ENCODE results near the gene ARRDC1. TPM values are rescaled to one million over a fixed set of nuclear protein-coding genes. Genes with fewer than 3 reads are reported as not detected.
"Not testable (repeated sequence)": the region's sequence is repeated elsewhere in the genome, so short reads cannot be mapped to it uniquely, and the experiment has no call there.

ARRDC1 gene, protein sequence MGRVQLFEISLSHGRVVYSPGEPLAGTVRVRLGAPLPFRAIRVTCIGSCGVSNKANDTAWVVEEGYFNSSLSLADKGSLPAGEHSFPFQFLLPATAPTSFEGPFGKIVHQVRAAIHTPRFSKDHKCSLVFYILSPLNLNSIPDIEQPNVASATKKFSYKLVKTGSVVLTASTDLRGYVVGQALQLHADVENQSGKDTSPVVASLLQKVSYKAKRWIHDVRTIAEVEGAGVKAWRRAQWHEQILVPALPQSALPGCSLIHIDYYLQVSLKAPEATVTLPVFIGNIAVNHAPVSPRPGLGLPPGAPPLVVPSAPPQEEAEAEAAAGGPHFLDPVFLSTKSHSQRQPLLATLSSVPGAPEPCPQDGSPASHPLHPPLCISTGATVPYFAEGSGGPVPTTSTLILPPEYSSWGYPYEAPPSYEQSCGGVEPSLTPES
- total RNA-seq: 15.7 TPM
- long read RNA-seq, transcript ARRDC1-201 (8 exons, 1,586 nt): major isoform, 32 of 83 reads
- long read RNA-seq, partial matches to known transcripts: 30 of 83 reads
- long read RNA-seq, other reads (novel, unspliced or antisense): 20 of 83 reads

DNA sequence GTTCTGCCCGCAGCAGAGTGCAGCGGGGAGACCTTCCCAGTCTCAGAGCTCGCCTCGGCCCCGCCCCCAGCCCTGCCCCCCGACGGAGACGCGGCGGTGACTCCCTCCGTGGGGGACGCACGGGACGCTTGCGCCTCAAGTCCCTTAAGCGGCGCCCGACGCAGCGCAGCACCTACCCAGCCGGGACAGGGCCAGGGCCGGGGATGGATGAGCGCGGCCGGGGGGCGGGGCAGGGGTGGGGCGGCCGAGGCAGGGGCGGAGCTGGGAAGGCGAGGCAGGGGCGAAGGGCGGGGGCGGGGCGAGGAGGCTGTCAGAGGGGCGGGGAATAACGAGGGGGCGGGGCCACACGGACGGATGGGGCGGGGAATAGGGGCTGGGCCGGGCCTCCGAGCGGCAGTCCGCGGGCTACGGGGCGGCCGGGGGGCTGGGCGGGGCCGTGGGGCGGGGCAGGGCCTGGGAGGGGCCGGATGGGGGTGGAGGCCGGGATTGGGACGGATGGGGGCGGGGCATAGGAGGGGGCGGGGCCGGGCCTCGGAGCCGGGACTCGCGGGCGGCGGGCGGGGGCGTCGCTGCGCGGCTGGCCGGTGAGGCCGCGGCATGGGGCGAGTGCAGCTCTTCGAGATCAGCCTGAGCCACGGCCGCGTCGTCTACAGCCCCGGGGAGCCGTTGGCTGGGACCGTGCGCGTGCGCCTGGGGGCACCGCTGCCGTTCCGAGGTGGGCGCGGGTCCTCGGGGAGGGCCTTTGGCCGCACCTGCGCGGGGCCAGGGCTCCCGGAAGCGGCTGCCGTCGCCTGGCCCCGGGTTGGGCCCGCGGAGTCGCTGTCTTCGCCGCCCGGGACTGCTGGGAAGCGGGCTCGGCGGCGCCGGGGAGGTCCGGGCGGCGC, at the start of gene ARRDC1:
Gene ARRDC1, plus strand, starts transcription at position 566 of the 884 bp plus-strand sequence. Its CDS starts 32 bp downstream, at position 598.
- intact Hi-C loops (cut with DNase I): no loop called here
- ATAC-seq (ENCODE audit: poor library complexity) (peak; percentile 85), DNase-seq (peak; percentile 95)

DNA sequence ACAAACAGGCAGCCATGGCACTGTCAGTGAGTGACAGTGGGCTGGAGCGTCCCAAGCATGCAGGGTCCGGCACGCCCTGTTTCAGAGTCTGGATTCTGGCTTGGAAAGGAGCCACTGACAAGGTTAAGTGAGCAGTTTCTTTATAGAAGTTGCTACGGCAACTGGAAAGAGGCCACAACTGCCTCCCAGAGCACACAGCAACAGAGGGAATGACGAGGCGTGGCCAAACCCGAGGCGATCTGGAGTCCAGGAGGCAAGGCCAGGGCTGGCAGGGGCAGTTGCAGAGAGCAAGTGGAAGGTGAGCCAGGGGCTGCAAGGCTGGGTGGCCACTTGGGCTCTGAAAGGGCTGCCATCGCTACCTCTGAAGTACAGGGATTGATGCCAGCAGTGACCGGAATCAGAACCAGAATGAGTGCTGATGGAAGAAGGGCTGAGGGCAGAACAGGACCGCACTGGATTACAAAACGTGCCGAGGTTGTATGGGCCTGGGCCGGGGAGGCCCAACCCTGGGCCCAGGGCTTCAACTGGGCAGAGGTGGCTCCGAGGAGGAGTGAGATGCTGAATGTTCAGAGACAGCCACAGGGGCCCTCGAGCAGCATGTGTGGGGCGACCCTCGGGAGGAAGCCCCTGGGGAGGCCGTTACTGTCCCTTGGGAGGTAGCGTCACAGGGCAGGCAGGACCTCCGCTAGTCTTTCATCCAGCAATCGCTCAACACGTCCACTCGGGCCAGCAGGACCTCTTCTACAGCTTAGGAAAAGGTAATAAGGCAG, 49.2 kb upstream of the ARRDC1 start:
- intact Hi-C loops (cut with DNase I): no loop called here
- no peak for DNase-seq
- peak; percentile 21 for ATAC-seq (ENCODE audit: poor library complexity)

DNA sequence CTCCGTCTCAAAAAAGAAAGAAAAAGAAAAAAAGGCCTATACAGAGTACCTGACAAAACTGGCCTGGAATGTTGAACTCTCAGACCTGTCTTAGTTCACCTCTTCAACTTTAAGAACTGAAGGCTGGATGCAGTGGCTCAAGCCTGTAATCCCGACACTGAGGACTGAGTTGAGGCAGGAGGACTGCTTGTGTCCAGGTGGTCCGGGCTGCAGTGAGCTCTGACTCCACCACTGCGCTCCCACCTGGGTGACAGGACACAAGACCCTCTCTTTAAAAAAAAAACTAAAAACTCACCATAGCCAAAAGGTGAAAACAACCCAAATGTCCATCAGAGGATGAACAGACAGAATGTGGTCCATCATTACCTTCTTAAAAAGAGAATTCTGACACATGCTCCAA, 47.4 kb upstream of the ARRDC1 start:
- intact Hi-C loops (cut with DNase I): no loop called here
- DNase-seq (no peak), ATAC-seq (ENCODE audit: poor library complexity) (no peak)

DNA sequence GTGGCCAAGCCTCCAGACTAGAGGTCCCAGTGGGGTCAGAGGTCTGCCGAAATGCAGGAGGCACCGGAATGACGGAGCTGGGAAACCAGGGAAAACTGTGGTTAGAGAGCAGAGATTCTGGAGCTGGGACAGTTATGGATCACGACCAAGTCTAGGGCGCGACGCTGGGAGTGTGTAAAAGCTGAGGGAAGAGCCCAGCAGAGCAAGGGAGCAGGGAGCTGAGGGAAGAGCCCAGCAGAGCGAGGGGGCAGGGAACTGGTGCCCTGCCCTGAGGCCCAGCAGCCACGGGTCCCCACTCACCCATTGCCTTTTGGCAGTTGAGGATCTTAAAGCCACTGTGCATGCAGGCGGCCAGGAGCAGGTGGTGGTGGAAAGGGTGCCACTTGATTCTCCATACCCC, 41.4 kb upstream of the ARRDC1 start:
- DNase-seq (no peak), ATAC-seq (ENCODE audit: poor library complexity) (no peak)
- intact Hi-C loops (cut with DNase I): no loop called here

DNA sequence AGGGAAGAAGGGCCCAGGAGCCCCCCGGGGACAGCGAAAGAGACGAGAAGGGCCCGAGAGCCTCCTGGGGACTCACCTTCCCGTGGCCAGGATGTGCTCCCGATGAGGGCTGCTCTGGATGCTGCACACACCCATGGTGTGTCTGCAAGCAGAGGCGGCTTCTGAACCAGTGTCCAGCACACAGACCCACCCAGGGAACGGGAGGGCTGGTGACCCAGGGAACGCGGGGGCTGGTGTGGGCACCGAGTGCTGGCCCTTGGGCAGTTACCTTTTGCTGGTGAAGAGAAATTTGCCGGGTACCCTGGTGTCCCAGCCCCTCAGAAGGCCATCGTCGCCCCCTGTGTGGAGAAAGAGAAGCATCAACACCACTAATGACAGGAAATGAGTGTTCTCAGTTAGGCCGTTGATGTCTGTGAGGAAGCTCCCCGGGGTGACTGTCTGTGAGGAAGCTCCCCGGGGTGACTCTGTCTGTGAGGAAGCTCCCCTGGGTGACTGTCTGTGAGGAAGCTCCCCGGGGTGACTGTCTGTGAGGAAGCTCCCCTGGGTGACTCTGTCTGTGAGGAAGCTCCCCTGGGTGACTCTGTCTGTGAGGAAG, 40.6 kb upstream of the ARRDC1 start:
- DNase-seq: no peak
- intact Hi-C loops (cut with DNase I): no loop called here
- no peak for ATAC-seq (ENCODE audit: poor library complexity)

DNA sequence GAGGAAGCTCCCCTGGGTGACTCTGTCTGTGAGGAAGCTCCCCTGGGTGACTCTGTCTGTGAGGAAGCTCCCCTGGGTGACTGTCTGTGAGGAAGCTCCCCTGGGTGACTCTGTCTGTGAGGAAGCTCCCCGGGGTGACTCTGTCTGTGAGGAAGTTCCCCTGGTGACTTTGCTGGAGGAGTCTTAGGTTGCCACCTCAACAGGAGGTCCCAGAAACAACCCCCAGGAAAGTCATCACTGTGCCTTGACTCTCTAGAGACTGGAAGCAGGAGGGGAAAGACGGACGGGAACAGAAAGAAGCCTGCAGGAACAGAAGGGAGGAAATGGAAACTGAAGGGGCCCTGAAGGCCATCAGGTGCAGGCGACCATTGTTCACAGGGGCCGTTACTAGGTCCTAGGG, 37.0 kb upstream of the ARRDC1 start:
- intact Hi-C loops (cut with DNase I); DNase-seq; ATAC-seq (ENCODE audit: poor library complexity): not testable (repeated sequence)

DNA sequence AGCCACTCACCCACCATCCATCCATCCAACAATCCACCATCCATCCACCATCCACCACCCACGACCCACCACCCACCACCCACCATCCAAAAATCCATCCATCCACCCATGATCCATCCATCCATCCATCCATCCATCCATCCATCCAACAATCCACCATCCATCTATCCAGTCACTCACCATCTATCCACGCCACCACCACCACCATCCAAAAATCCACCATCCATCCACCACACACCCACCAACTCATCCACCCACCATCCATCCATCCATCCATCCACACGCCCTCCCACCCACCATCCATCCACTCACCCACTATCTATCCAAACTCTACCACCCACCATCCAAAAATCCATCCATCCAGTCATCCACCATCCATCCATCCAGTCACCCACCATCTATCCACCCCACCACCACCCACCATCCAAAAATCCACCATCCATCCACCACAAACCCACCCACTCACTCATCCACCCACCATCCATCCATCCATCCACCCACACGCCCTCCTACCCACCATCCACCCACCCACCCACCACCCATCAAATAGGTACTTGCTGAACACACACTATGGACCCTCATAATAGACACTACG, 35.8 kb upstream of the ARRDC1 start:
- no peak for ATAC-seq (ENCODE audit: poor library complexity)
- DNase-seq: no peak
- intact Hi-C loops (cut with DNase I): no loop called here

DNA sequence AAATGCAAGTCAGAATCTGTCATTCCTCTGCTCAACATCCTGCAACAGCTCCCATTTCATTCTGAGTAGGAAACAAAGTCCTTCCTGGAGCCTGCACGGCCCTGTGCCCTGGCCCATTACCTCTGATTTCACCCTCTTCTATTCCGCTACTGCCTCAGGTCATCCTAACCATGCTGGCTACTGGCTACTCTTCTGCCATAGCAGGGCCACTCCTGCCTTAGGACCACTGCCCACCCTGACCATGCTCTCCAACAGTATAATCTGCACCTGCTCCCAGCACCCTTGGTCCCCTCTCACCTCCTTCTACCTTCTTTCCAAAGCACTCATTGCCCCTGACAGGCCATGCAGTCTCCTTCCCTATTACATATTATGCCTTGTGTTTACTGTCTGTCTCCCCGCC, 34.9 kb upstream of the ARRDC1 start:
- ATAC-seq (ENCODE audit: poor library complexity) (no peak), DNase-seq (no peak)
- intact Hi-C loops (cut with DNase I): no loop called here

DNA sequence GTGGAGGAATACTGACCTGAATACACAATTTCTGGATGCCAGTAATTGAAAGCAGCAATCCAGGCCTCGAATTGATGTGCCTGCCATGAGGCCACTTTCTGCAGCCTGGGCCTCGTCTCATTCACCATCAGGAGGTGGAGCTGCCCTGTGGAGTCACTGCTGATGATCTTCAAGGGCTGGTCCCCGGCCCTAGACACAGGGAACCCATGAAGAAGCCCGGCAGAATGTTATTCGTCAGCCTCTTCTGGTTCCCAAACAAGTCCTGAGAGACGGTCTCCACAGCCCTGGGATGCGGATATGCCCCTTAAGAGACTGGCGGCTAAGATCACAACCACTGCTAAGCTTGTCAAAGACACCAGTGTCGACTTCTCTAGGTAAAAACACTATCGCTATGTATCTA, 31.3 kb upstream of the ARRDC1 start:
- ATAC-seq (ENCODE audit: poor library complexity) (no peak), DNase-seq (no peak)
- intact Hi-C loops (cut with DNase I): no loop called here

DNA sequence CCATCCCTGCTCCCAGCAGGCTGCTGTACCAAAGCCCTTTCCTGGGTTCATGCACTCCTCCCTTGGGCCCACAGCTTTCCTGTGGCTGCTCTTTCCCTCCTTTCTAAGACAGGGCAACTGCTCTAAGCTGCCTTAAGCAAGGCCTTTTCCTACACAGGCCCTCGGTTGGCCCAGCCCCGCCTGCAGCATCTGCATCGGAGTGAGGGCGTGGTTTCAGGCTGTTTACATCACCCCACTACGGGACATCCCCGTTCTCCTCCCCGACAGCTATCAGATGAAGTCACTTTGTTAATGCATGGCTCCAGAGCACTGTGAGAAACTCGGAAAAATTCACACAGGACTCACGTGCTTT, 30.1 kb upstream of the ARRDC1 start:
- DNase-seq (no peak), ATAC-seq (ENCODE audit: poor library complexity) (no peak)
- intact Hi-C loops (cut with DNase I): no loop called here

DNA sequence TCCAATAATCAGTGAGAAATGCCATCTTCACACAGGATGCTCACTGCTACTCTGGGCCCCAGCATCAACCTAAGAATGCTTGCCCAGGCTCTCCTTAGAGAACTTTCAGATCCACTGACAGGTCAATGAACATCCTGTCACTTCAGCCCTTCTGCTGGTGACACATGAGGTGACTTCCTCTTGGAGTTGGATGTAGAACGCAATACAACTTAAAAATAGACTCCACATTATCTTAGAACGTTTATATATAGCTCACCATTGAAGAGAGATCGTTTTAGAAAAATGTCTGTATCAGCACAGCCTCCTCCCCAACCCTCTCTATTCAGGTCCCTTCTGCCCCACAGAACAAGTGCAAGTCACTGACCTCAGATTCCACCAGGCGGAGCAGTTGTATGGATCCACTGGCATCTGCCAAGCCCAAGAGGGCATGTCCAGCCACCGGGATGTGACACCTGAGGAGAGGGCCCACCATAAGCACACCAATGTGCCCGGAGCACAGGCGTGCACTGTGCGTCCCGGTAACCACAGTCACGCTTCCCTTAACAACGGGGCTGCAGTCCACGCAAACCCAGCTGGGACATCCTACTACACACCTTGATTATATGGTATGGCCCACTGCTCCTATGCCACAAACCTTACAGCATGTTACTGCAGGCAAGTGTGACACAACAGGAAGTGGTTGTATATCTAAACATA, 29.6 kb upstream of the ARRDC1 start:
- DNase-seq: no peak
- intact Hi-C loops (cut with DNase I): no loop called here
- ATAC-seq (ENCODE audit: poor library complexity): peak; percentile 57

DNA sequence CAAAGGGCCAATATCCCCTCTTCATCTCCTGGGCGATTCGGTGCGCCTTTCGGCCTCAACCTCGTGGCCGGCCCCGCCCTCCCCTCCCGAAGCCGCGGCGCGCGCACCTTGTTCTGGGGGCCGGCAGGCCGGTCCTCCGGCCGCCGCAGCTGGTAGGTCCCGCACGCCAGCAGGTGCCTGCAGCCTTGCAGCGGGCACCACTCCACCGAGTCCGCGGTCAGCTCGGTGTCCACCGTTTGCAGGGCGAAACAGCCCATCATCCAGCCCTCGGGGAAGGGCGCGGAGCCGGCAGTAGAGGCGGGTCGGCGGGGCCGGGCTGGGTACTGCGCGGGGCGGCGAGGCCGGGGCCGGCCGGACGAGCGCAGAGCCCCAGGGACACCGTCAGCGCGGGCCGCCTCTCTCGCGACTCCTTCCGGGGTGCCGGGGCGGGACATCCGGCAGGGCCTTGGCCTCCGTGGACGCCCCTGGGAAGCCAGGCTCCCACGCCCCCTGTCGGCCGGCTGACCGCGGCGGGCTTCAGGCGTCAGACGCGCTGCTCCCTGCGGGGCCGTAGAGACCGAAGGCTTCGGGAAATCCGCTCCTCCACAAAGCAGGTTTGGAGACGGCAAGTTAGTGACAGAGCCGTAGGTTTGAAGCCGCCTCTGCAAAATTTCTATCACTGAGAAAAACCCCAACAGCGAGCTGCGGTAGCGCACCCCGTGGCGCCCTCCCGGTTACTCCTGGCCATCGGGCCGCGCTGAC, 26.8 kb upstream of the ARRDC1 start, which contains the start of gene DPH7:
Gene DPH7, minus strand, starts transcription at position 408 of the 741 bp plus-strand sequence. Its CDS starts 148 bp downstream, at position 260.
- intact Hi-C loops (cut with DNase I): no loop called here
- ATAC-seq (ENCODE audit: poor library complexity) (peak; percentile 96), DNase-seq (peak; percentile 99)

DNA sequence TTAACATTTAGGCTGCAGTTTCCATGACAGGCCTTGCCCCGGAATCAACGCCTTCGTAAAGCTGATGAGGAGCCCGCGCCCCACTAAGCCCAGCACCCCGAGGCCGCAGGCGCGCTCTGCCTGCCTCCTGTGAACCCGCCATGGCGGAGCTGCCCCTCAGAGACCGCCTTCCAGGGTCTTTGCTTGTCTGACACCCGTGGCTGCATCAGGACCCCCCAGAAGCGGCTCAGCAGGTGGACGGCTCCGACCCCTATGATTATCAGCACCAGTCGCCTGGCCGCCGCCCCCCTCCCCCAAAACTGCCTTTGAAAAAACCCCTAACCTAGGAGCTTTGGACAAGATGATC, 26.3 kb upstream of the ARRDC1 start:
- DNase-seq (no peak), ATAC-seq (ENCODE audit: poor library complexity) (no peak)
- intact Hi-C loops (cut with DNase I): no loop called here

DNA sequence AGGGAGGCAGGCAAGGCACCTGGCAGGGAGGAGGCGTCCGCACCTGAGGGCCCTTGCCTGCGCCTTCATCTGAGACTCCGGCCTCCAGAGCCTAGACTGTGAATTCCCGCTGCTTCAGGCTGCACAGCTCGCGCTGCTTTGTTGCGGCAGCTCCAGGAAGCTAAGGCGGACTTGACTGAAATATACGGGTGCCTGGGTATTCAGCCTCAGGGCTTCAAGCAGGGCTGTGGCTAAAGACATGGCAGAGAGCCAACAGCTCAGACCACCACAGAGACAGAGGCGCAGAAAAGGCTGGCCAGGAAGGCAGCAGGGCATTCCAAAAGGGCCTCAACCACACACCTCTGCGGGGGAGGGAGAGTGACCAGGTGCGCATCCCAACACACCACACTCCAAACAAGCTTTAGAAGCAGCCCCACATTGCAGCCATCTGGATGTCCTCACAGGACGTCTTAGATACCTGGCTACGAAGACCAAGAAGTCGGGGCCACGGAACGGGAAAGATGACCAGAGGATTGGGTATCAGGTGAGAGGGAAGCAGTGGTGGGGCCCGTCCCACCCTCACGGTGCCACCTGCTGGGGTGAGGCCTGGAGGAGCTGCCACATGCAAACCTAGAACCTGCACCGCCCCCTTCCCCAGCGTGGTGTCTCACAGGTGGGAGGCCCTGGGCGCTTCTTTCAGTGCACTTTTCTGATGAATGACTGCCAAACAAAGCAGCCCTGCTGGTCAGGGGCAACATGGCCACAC, 25.1 kb upstream of the ARRDC1 start:
- intact Hi-C loops (cut with DNase I): no loop called here
- ATAC-seq (ENCODE audit: poor library complexity) (no peak), DNase-seq (no peak)

DNA sequence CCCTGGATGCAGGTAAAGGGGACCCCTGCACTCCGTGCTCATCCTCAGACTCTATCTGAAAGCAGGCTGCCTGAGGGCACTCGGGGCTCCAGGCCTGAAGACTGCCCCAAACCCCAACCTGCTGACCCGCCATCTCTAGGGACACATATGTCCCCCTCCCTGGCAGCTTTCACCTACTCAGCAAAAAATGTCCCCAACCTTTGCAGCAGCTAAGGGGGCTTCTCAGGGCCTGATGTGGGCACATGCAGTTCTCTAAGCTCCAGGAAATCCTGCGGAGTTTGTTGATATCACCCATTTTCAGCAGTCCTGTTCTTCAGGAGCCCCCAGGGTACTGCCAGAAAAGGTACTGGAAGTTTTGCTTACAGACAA, 24.5 kb upstream of the ARRDC1 start:
- DNase-seq: no peak
- no peak for ATAC-seq (ENCODE audit: poor library complexity)
- intact Hi-C loops (cut with DNase I): no loop called here
